HG03469 (cell line): Measurements from ENCODE around the gene HS1BP3.
A peak's percentile ranks its signal among the peaks of the same experiment; 100 is the strongest.

Experiments
- ATAC-seq: cut with Tn5 transposase; IDR thresholded peaks from one replicate; pipeline ENCODE4 v1.9.1; 2021; ENCODE audit warnings: mild to moderate bottlenecking, moderate library complexity, moderate number of reproducible peaks; ENCODE audit not compliant: unreplicated experiment

HS1BP3 gene

DNA sequence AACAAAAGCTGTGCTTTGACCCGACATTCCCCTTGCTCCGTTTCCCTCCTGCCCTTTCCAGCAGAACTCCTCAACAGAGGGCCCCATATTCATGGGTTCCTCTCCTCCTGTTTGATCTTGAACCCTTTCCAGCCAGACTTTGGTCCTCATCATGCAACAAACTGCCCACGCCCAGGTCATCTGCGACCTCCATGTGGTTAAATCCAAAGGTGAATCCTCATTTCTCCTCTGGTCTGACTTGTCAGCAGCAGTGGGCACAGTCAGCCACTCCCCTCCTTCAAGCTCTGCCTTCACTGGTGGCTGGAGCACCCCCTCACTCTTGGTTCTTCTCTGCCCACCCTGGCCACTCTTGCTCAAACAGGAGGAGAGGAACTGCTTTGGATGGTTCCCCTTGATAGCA lies 2.7 kb downstream of the HS1BP3 start:
- no peak for ATAC-seq

DNA sequence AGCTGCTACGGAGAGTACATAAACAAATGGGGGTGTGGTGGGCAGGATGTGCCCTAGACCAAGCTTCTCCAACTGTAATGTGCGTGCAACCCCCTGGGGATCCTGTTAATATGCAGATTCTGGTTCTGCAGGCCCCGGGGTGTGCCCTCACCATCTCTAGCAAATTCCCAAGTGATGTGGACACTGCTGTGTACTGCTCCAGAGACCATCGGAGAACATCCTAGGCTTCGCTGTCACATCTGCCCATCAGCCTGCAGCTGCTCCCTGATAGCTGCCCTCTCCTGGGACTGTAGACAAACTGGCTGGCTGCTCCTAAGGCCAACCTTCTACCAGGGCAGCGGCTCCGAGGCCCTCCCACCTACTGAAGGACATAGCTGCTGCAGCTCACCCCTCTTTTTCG lies 3.2 kb downstream of the HS1BP3 start:
- ATAC-seq: no peak

DNA sequence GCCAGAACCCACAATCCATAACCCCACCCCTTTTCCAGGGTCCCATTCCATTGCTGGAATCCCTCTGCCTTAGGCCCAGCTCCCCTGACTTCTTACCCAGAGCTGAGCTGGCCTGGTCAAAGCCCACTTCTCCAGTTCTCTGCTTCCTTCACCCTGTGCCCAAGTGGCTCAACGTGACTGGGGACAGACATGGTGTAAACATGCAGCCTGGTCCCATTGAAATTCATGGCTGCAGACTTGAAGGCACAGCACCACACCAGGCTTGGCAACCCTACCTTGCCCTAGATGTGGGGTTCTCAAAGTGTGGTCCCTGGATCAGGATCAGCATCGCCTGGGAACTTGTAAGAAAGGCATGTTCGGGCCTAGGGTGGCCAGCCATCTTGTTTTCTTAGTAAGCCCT lies 3.7 kb downstream of the HS1BP3 start:
- no peak for ATAC-seq

DNA sequence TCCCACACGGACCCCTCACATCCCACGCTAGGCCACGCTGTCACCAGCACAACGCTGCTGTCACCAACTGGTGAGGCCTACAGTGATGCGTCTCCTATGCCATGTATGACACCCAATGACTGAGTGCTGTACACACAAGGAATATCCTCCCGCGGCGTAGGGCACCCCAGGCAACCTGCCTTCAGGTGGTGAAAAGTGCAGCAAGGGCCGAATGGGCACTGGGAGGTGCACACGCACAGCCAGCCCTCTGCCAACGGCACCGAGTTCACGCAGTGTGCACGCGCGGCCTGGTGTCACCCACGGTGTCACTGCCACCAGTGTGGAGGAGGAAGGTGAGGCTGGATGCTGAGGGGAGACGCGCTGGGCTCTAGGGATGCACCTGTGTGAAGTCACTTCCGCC lies 4.5 kb downstream of the HS1BP3 start:
- no peak for ATAC-seq

DNA sequence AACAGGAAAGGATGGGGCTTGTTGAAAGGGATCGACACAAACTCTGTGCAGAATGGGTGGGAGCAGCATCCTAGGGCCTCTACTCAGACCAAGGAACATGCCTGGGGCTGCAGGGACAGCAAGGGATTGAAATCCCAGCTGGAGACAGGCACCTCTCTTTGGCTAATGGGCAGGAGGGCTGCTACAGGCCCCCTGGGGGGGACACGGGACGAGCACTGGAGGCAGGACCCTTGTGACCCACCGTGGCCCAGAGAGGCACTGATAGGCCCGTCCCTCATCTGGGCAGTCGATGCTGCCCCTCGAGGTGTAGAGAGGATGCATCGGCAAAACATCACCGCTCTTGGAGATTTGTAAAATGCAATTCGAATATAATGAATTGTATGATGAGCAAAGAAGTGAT lies 5.1 kb downstream of the HS1BP3 start:
- ATAC-seq: no peak

DNA sequence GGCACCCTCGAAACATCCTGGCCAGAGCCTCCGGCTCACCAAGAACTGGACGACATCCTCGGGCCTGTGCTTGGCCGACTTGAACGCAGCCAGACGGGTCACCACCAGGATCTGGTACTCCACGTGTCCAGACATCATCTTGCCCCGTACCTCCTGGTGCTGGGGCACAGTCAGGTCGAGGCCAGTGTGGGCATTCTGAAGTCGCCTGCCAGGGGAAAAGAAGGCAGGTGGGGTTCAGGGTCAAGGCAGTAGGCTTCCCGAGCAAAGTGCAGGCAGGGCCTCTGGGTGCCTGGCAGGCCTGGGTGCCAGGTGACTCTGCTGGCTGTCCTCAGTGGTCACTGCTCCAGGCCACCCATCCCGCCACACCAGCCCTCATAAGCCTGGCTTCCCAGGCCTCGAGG lies 5.6 kb downstream of the HS1BP3 start:
- ATAC-seq: no peak

DNA sequence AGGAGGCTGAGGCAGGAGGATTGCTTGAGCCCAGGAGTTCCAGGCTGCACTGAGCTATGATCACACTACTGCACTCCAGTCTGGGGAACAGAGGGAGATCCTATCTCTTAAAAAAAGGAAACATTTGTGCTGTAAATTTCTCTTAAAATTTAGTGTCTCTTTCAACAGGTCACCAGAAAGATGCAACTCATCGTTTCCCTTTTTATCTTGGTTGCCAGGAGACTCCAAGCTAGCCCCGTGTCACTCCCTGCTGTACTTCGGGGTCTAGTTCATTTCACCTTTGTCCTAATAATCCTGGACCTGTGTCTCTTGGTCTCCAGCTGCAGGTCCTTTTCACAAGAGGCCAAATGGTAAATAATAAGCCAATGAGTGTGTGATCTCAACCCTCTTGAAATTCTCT lies 7.1 kb downstream of the HS1BP3 start:
- ATAC-seq: no peak

DNA sequence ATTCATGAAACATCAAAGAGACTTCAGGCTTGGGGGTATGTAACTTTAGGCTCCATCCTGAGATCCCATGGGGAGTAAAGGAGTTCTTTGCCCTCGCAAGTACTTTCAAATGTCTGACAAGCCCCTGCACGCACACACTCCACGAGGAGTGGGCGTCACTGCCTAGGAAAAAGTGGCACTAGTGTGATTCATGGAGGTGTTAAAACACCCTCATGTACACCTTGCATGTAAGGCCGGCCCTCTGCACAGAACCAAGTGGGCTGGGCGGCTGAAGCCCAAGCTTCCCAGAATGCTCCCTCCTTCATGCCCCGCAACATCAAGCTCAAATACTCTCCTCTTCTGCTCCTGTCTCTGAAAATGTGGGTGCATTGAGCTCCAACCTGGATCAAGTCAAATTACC lies 7.8 kb downstream of the HS1BP3 start:
- ATAC-seq: no peak

DNA sequence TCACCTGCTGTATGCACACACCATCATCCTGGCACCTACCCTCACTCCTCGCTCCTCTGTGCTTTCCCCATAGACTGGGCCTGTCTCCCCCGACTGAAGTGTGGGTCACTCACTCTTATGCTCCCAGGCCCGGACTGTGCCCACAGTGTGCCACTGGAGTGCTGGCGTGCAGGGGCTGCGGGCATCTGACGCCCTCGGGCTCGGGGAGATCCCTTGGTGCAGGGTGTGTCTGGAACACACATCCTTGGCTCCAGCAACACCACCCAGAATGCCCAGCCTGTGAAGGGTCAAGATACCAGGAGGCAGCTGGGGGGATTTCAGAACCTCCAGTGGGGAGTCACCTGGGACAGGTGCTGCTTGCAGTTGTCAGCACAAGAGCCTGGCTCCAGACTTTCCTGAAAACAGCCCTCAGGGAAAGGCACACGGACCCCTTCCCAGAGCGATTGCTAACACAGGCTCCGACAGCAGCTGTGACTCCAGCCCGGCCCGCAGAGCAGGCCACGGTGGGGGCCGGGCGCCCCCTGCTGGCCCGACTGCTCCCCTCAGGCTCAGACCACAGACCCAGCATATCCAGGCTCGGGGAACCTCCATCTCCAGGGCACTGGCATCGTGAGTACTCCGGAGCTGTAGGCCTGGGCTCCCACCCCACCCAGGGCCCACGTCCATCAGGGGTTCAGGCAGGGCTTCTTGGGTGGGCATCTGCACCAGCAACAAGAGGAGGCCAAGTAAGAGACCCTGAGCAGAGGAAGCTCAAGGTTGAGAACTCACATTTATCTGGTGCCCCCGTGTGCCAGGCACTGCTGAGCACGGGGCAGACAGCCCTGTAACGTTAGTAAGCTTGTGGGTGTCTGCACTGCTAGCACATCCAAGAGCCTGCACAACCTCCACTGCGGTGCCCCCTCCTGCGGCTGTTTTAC lies 8.6 kb downstream of the HS1BP3 start:
- peak; percentile 96 for ATAC-seq

DNA sequence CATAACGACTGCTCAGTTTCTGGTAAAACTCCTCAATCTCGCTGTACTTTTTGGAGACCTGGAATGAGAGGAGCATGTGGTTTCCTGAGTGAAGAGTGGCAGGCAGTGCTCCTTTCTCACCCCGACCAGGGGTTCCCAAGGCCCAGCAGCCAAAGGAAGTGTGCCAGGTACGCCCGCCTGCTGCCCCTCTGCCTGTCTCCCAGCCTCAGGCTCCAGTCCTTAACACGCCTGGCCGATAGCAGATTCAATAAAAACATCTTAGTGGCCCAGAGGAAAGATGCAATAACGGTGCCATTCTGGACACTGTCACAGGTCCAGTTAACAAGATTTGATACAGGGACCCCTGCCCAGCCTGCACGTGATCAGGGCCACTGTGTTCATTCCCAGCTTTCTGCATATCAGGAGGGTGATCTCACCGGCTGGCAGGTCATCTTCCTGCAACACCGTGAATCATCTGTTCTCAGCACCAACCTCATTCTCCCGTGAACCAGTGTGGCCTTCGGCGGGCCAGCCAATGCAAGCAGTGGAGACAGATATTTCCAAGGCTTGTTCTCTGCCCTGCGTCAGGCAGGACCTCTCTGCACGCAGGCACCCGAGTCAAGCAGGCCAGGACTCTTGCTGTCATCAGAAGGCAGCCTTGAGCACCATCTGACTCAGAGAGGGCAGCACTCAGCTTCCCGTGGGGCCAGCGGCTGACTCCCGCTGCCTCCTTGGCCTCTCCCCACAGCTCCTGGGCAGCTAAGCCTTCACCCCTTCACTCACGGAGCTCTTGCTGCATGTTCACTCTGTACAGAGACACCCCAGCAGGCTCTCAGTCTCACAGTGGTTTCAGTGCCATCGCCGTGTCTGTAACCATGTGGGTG lies 9.5 kb downstream of the HS1BP3 start:
- no peak for ATAC-seq

DNA sequence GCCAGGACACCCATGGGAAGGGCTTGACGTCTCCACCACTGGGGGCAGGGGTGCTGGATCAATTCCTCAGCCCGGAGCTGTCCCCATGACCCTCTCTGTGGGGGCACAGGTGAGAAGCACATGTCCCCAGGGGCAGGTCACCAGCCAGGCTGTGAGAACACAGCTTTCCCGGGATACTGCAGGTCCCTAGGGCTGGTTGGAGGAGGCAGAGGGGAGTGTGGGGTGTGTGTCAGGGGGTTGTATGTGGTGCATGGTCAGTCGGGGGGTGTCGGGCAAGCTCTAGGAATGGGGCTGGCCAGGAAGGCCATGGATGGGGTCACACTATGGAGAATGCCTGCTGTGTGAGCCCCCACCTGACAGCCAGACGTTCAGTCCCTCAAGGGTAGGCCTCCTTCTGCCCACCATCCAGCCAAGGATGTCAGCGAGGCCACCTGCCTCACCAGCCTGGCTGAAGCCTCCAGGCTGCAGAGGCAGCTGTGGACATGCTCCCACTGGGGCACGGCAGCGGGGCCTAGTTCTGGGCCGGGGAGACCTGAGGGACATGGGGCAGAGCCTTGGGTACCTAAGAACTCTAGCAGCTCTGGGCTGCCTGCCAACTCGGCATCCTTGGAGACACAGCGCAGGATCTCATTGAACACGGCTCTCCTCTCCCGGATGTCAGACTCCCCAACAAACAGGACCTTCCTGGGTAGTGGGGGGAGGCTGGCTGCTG lies 10.3 kb downstream of the HS1BP3 start:
- no peak for ATAC-seq

DNA sequence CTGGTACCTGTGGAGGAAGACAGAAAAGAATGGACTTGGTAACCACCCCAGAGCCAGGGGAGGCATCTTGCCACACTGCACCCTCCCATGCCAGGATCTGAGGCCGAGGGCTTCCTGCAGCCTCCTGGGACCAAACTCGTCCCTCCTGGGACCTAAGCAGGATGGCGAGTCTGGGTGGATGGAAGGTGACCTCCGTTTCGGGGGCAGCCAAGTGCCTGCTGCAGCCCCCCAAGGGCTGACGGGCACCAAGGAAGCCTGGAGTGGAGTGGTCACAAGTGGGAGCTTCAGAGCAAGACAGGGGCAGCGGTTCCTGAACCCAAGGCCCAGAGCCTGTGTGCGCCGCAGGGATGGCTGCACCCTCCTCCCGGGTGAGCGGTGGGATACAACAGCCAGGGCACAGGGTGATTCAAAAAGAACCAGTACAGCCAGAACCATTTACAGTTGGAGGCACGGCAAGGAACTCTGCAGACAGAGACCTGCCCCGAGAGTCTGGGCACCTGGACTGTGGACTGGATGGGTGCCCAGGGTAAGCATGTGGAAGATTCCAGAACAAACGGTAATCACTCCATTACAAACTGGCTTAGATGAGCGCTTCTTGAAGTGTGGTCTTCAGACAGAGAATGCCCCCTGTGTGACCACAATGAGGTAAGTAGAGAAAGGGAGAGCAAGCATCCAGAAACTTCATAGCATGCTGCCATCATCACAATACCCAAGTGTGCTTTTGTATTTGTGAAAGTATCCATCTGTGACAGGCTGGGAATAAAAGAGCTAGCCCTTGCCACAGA lies 12.1 kb downstream of the HS1BP3 start:
- ATAC-seq: no peak

DNA sequence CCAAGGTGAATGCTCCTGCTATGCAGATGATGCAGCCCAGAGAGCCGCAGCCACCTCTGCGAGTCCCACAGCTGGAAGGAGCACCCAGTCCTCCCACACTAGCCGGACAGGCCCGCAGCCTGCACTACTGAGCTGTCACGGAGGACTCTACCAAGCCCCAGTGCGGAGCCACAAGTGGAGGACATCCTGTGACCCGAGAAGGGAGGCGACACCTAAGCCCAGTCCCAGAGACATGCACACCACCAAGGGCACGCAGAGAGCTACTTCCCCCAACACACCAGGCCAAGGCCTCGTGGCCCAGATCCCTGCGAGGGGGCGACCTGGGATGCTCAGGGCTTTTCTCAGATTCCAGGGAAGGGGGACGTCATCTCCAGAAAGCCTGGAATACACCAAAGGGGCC lies 12.9 kb downstream of the HS1BP3 start:
- no peak for ATAC-seq

DNA sequence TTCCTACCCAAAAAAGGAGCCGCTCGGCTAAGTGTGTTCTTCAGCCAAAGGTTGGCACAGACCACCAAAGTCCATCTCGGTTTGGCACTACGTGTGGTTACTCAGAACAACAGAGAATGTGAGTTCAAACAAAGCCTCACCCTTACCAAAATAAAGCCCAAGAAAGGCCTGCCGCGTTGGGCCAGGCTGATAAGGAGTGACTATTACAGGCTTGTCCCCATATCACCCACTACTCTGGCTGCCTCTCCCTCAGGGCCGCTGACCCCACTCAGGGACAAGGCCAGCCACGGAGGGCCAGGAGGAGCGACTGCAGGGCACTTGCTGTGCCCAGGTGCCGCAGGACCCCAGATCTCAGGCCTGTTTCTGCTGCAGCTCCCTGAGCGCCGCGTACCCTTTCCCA lies 13.8 kb downstream of the HS1BP3 start:
- ATAC-seq: no peak

DNA sequence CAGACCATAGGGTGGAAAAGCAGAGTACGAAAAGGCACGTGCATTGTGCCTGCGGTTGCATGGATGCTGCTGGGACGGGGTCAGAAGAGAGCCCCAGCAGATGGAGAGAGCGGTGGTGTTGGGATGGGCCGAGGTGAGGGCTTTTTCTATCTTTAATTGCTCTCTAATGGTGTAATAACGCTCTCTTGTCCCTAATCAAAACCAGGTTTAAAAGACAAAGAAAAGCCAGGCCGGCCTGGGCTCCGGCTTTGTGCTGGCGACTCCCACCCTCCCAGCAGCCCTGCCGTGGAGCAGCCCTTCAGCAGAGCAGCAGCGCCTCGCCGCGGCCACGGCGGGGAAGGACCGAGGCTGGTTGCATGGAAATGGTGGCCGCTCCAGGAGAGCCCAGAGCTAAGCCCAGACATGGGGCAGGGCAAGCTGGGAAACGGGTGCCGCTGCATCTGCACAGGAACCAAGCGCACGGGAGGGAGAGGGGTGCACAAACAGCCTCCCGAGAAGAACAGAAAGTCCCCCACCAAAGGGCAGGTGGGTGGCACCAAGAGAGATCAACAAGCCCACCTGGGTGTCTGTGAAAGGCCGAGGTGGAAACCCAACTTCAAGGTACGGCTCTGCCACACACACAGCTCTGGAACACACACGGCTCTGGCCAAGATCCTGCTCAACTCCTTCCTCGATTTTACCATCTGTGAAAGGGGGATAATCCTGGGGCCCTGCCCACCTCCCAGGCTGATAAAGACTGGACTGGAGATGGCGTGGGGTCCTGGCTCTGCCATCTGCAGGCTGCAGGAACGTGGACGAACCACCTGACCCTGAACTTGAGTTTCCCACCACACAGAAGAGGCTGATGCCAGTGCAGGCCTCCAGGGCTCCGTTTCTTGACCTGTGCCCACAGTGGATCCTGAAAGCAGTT lies 15.0 kb downstream of the HS1BP3 start:
- ATAC-seq: peak; percentile 58

DNA sequence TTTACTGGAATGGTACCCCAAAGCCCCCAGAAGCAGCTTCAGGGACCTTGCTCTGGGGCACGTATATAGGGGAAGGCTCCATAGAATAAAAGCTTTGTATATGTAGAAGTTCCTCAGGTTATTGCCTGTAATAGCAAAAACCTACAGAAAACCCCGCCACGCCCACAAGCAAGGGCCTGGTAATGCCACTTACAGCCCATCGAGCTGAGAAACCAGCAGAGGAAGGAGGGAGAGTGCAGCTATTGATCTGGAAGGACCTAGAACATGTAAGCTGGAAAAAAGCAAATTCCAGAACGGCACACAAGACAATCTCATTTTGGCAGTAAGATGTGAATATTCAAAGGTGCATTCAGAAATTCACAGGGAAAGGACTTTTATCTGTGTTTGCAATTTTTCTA lies 15.8 kb downstream of the HS1BP3 start:
- ATAC-seq: no peak

DNA sequence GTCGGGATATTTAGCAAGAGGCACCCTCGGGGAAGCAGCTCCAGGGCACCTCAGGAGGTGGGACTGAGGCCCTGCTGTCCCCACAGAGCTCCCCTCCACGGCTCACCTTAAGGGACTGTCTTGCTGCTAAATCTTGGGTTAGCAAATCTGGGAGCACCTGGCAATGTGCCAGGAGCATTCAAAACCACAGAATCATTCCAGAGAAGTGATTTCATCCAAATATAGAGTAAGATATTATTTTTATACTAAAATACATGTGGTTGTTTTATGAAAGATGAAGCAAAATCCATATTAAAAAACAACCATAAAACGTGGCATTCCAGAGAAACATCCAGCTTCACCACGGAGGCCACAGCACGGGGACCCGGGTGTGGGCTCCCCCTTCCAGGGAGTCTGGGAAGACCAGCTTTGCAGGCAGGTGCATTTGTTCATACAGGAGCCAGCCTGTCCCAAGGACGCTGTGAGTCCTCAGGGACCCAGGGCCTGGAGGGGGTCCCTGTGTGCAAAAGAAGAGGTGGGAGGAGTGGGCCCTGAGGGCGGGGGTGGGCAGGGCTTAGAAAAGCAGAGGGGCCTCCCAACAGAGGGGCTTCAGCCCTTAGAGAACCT lies 16.3 kb downstream of the HS1BP3 start:
- no peak for ATAC-seq

DNA sequence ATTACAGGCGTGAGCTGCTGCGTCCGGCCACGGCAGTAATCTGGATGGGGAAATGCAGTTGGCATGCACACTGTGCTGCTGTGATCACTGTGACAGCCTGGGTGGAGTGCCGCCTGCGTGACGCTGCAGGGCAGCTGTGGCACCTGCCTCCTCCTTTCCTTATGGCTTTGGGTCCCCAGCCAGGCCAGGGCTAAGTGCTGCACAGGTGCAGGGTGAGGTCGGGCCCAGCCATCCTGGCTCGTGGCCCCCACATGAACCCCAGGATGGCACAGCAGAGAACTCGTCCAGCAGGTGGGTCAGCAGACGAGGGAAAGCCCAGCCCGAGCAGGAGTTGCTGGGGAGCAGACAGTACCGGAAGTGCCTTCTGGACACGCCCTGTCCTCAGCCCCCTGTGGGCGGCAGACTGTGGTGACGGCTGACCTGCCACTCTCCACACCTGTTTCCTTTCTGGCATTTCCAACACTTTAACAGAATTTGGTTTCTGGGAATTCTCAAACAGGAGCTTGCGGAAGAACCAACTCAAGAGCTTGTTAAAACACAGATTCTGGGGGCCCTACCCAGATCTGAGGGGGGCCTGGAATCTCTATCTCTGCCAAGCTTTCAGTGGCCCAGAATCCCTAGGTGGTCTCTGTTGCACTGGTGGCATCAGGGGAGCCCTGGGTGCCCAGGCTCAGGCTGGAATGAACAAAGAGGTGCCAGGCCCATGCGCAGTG lies 16.9 kb downstream of the HS1BP3 start:
- peak; percentile 42 for ATAC-seq
